ENCODE results near the gene PRDM1. TPM values are rescaled to one million over a fixed set of nuclear protein-coding genes. Genes with fewer than 3 reads are reported as not detected.

Gene PRDM1
- total RNA-seq, 1 donor, result 2.5 TPM

DNA sequence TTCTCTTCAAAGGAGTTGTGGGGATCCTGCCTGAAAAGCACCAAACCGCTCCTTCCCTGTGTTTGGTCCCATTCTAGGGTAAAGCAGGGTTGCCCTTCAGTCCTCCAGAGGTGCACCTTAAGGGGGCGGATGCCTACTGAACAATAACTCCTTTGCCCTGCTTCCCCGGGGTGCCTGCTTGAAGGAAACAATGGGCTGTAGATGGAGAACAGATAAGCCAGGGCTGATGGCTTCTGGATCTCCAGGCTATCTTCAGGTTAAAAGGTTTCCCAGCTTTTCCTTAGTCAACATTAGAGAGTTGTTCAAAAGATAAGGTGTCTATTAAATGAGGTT lies 5.4 kb upstream of the PRDM1 start:
- Histone ChIP-seq H3K4me2 (ENCODE audit: insufficient read depth, low read length) (no peak overlapping the region), H3K9me3 (ENCODE audit: low read depth, low read length) (no peaks in the 10 kb centered on the region), H3K27me3 (ENCODE audit: insufficient read depth, low read length) (no peaks in the 10 kb centered on the region), H3K27ac (ENCODE audit: low read depth, low read length) (no peak overlapping the region), H2AFZ (ENCODE audit: low read length) (no peak overlapping the region), H3K36me3 (ENCODE audit: insufficient read depth, low read length) (no peaks in the 10 kb centered on the region), H3K4me3 (ENCODE audit: insufficient read depth, low read length) (no peak overlapping the region), H4K20me1 (ENCODE audit: insufficient read depth, low read length) (no peaks in the 10 kb centered on the region), H3K4me1 (ENCODE audit: insufficient read depth, low read length) (peaks cover 33% of the 10 kb centered on the region), H3K79me2 (ENCODE audit: insufficient read depth, low read length) (no peaks in the 10 kb centered on the region)
- TF ChIP-seq, protein P1, sequence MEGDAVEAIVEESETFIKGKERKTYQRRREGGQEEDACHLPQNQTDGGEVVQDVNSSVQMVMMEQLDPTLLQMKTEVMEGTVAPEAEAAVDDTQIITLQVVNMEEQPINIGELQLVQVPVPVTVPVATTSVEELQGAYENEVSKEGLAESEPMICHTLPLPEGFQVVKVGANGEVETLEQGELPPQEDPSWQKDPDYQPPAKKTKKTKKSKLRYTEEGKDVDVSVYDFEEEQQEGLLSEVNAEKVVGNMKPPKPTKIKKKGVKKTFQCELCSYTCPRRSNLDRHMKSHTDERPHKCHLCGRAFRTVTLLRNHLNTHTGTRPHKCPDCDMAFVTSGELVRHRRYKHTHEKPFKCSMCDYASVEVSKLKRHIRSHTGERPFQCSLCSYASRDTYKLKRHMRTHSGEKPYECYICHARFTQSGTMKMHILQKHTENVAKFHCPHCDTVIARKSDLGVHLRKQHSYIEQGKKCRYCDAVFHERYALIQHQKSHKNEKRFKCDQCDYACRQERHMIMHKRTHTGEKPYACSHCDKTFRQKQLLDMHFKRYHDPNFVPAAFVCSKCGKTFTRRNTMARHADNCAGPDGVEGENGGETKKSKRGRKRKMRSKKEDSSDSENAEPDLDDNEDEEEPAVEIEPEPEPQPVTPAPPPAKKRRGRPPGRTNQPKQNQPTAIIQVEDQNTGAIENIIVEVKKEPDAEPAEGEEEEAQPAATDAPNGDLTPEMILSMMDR (IDR thresholded peaks at IDR 0.05; ENCODE audit: extremely low read depth, low read depth, low read length), result no peak
- DNase-seq (ENCODE audit: insufficient read length, low spot score, missing footprints), result no peak

DNA sequence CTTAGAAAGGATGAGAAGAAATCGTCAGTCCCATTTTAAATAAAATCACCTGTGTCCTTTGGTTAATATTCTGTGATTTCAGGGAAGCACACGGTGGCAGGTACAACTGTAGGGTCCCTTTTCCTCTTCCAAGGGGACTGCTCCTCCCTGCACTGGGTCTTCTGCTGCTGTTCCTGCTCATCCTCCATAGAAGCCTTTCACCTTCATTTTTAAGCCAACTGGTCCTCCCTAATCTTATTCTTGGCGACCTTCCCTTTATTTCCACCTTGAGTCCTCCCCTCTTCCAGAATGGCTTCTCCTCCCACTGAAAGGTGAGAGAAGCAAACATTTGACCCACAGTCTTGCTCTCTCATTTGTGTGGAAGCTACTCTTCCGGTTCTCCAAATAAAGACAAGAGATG lies 4.4 kb upstream of the PRDM1 start:
- TF ChIP-seq, protein P1 (IDR thresholded peaks at IDR 0.05; ENCODE audit: extremely low read depth, low read depth, low read length), result no peak
- Histone ChIP-seq H3K4me2 (ENCODE audit: insufficient read depth, low read length) (no peak overlapping the region), H3K27me3 (ENCODE audit: insufficient read depth, low read length) (no peaks in the 10 kb centered on the region), H3K4me1 (ENCODE audit: insufficient read depth, low read length) (peaks cover 36% of the 10 kb centered on the region), H3K27ac (ENCODE audit: low read depth, low read length) (no peak overlapping the region), H4K20me1 (ENCODE audit: insufficient read depth, low read length) (no peaks in the 10 kb centered on the region), H3K36me3 (ENCODE audit: insufficient read depth, low read length) (no peaks in the 10 kb centered on the region), H3K79me2 (ENCODE audit: insufficient read depth, low read length) (no peaks in the 10 kb centered on the region), H3K4me3 (ENCODE audit: insufficient read depth, low read length) (no peak overlapping the region), H2AFZ (ENCODE audit: low read length) (no peak overlapping the region), H3K9me3 (ENCODE audit: low read depth, low read length) (no peaks in the 10 kb centered on the region)
- DNase-seq (ENCODE audit: insufficient read length, low spot score, missing footprints), result no peak

DNA sequence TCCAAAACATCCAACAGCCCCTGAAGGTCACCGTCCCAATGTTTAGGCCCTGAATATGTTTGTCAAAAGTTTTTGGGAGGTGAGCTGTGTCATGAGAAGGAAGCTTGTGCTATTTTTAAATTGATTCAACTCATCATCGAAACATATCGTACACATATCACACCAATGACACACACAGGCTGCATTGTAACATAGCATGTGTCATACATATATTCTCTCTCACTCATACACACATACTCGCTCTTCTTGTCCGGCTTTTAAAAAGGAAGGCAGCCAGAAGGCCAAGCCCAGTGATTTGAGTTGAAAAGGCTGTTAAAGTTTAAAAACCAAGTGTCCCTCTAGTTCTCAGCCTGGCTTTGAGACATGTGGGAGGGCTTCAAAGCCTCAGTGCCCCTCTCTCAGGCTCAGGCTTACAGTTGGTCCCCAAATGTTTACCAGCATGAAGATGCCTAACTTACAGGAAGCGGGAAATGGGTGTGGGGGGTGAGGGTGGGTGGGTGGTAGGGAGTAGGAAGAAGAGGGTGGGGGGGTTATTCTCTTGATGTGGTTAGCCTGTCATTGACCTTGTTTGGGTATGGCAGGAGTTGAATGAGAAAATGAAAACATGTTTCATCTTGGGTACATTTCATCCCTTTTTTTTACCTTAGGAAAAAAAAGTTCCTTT lies 3.3 kb upstream of the PRDM1 start:
- Histone ChIP-seq H3K27me3 (ENCODE audit: insufficient read depth, low read length) (no peaks in the 10 kb centered on the region), H3K4me1 (ENCODE audit: insufficient read depth, low read length) (peaks cover 44% of the 10 kb centered on the region), H3K4me3 (ENCODE audit: insufficient read depth, low read length) (no peak overlapping the region), H3K79me2 (ENCODE audit: insufficient read depth, low read length) (no peaks in the 10 kb centered on the region), H4K20me1 (ENCODE audit: insufficient read depth, low read length) (no peaks in the 10 kb centered on the region), H3K4me2 (ENCODE audit: insufficient read depth, low read length) (no peak overlapping the region), H3K9me3 (ENCODE audit: low read depth, low read length) (no peaks in the 10 kb centered on the region), H3K36me3 (ENCODE audit: insufficient read depth, low read length) (no peaks in the 10 kb centered on the region), H3K27ac (ENCODE audit: low read depth, low read length) (peak overlapping the region; percentile 86), H2AFZ (ENCODE audit: low read length) (peak overlapping the region; percentile 49)
- peak; percentile 66 for DNase-seq (ENCODE audit: insufficient read length, low spot score, missing footprints)
- TF ChIP-seq, protein P1 (IDR thresholded peaks at IDR 0.05; ENCODE audit: extremely low read depth, low read depth, low read length), result no peak

DNA sequence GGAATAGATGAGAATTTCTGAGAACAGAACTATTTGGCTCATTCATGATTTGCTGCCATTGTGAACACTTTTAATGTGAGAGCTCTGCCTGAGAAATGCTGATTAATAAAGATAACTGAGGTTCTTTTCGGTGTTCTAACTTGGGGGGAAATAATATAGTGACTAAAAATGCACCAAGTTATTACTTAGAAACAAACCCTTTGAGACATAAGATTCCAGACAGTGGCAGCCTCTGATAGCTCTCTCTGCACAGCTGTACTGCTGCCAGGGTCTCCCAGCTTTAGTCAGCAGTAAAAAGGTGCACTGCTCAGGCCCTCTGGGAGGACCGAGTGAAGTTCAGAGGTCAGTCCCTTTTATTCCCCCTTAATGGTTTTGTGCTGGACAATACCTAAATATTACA lies 2.5 kb upstream of the PRDM1 start:
- Histone ChIP-seq H2AFZ (ENCODE audit: low read length) (no peak overlapping the region), H3K4me3 (ENCODE audit: insufficient read depth, low read length) (no peak overlapping the region), H3K4me2 (ENCODE audit: insufficient read depth, low read length) (no peak overlapping the region), H4K20me1 (ENCODE audit: insufficient read depth, low read length) (no peaks in the 10 kb centered on the region), H3K36me3 (ENCODE audit: insufficient read depth, low read length) (no peaks in the 10 kb centered on the region), H3K27ac (ENCODE audit: low read depth, low read length) (peak overlapping the region; percentile 86), H3K4me1 (ENCODE audit: insufficient read depth, low read length) (peaks cover 51% of the 10 kb centered on the region), H3K79me2 (ENCODE audit: insufficient read depth, low read length) (peaks cover 2% of the 10 kb centered on the region), H3K27me3 (ENCODE audit: insufficient read depth, low read length) (no peaks in the 10 kb centered on the region), H3K9me3 (ENCODE audit: low read depth, low read length) (no peaks in the 10 kb centered on the region)
- TF ChIP-seq, protein P1 (IDR thresholded peaks at IDR 0.05; ENCODE audit: extremely low read depth, low read depth, low read length), result no peak
- no peak for DNase-seq (ENCODE audit: insufficient read length, low spot score, missing footprints)
